Measurements from ENCODE around the gene OR51E2.

OR51E2 gene

DNA sequence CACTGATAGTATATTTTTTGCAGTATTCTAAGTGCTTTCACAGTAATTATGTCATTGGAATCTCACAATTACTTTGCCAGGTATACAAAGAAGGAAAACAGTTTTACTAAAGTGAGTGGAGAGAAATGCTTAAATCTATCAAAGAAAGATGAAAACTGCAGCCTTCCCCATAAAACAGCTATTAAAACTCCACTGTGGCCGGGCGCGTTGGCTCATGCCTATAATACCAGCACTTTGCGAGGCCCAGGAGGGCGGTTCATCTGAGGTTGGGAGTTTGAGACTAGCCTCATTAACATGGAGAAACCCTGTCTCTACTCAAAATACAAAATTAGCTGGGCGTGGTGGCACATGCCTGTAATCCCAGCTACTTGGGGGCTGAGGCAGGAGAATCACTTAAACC lies 34.8 kb downstream of the OR51E2 start:
- DNase-seq, result no peak

DNA sequence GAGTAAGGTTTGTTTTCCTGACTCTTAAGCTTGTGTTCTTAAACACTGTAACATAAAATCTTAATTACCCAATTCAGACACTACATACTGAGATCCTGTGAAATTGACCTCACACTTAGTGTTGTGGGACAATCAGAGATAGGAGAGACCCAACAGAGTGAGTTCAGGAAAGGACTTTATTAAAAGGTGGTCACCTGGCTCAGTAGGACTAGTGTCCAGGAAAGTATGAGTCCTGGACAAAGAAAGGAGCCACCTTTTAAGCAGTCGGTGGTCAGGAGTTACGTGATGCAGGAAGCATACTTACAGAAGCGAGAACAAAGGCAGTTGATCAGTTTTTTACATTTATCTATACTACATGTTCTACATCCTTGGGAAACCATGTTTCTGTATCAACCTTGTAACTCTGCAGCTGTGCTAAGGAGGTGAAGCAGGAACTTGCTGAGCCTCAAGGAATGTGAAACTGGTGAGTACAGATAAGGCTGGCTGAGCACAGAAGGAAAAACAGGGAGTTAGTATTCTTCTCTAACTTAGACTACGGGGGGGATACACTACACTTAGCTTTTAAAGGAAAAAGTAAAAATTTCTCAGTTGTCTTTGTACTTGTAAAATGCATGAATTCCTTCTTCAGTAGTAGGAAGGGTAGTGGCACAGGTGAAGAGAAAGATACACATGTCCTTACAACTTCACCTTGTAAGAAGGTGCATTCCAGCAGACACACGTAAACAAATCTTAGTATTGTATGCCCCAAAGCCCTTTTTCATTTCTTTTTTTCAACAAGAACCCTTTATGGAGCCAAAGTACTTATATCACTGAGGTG lies 38.8 kb downstream of the OR51E2 start:
- DNase-seq, result no peak

DNA sequence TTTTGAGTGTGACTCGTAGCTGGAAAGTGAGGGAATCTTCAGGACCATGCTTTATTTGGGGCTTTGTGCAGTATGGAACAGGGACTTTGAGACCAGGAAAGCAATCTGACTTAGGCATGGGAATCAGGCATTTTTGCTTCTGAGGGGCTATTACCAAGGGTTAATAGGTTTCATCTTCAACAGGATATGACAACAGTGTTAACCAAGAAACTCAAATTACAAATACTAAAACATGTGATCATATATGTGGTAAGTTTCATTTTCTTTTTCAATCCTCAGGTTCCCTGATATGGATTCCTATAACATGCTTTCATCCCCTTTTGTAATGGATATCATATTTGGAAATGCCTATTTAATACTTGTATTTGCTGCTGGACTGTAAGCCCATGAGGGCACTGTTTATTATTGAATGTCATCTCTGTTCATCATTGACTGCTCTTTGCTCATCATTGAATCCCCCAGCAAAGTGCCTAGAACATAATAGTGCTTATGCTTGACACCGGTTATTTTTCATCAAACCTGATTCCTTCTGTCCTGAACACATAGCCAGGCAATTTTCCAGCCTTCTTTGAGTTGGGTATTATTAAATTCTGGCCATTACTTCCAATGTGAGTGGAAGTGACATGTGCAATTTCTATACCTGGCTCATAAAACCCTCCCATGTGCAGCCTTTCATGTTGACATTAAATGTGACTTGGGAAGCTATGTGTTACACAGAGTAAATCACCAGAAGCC lies 42.9 kb downstream of the OR51E2 start:
- no peak for DNase-seq

DNA sequence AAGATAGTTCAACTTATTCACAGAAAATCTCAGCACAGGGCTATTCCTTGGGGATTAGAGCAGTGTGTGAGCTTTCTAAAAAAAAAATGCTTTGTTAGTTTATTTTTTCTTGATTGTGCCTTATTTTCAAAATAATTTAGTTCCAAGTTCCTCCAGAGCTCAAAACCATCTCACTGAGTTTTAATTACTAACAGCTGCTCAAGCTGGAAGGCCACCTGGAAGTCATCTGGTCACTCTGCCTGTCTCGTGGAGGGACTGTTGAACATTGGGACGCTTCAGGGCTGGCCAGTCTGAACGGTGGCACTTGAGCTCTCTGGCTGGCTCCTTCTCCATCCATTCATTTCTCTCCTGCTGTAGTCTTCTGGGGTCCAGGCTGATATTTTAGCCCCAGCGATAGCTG lies 49.9 kb downstream of the OR51E2 start:
- DNase-seq, result no peak

DNA sequence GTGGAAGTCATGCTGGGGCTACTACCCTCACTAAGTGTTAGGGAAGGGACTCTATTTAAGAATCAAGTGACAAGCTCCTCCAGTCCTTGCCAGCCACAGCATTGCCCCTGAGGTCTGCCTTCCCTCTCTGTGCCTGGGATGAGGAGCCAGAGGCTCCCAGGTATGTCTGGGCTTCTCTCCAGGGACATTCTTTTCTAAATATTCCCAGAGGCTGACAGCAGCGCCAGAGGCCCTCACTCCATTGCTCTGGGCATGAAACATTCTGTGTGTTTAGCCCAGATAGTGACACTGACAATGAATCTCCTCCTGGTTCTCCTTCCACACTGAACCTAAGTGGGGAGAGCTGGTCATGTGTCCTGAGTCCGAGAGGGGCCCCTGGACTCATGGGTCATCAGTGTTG lies 51.7 kb downstream of the OR51E2 start:
- DNase-seq, result no peak

DNA sequence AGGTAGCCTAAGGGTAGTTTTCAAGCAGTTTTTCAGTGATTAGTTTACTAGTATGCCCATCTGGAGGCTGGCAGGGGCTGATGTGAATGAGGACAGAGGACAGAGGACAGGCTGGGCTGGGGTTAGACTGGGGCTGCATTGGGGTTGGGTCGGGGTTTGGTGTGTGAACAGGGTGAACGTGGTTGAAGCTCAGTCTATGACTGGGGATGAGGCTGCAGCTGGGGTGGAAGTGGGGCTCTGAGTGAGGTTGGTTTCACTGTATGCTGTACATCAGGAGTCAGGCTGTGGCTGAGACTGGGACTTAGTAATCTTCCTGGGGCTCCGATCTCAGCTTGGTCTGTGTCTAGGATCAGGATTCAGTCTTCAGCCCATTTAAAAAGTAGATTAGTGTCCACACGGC lies 53.4 kb downstream of the OR51E2 start:
- no peak for DNase-seq

DNA sequence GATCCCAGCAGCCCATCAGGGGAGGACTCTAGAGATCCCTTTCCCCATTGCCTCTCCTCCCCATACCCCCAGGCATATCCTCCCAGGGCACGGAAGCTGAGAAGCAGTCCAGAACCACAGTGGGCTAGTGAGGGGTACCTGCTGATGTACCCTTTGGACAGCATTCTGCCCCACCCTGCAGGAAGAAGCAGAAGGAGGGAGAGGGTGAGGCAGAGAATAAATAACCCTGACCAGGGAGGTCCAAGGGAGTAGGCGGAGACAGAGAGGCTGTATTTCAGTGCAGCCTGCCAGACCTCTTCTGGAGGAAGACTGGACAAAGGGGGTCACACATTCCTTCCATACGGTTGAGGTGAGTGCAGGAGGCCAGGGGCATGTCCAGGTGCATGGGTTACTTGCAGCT lies 54.0 kb downstream of the OR51E2 start, which contains the start of gene OR51E1:
Gene OR51E1, plus strand, starts transcription at position 301 of the 400 bp plus-strand sequence. CDS start 8,545 bp downstream, outside the sequence.
- DNase-seq, result no peak

DNA sequence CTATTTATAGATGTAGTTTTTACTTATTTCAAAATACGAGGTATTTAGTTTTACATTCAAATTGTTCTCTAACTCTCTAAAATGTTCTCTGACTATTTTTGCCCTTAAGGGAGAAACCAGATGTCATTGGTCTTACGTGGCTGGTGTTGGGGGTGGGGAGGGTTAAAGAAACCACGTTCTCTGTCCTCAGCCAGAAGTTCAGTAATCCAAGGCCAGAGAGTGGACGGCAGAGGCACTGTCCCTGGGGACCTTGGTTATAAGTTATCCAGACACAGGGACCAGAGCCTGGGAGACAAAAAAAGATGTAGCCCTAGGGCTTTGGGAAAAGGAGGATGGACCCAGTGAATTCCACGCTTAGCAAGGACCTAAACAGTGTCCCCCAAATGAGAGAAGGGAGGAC lies 54.6 kb downstream of the OR51E2 start:
- DNase-seq, result no peak

DNA sequence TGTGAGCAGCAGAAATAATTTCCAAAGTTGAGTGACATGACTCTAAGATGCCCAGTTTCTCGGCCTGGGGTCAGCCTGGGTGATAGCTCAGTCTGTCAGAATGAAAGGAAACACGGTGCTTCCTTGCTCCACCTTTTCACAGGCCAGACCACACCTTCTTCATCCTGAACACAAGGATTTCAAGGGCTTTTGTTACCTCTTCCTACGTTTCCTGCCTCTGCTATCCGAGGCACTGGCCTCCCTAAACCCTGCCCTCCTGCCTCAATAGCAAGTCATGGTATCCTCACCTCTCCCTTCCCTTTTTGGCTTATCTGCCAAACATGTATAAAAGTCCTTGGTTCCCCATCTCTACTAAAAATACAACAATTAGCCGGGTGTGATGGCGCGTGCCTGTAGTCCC lies 55.6 kb downstream of the OR51E2 start:
- no peak for DNase-seq

DNA sequence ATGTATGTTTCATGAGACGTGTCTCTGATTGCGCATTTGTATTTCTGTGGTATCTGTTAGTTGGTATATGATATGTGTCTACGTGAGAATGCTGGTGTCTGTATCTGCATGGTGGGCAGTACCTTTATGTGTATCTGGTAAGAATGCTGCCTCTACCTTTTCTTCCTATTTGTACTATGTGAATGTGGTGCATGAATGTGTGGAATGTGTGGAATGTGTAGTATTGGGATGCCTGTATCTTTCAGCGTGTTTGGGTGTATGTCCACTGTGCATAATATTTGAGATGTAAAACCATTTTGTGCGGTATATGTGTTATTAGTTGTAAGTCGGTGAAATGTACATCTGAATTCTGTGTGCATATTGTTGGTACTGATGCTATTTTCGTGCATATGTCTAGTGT lies 56.2 kb downstream of the OR51E2 start:
- DNase-seq, result no peak

DNA sequence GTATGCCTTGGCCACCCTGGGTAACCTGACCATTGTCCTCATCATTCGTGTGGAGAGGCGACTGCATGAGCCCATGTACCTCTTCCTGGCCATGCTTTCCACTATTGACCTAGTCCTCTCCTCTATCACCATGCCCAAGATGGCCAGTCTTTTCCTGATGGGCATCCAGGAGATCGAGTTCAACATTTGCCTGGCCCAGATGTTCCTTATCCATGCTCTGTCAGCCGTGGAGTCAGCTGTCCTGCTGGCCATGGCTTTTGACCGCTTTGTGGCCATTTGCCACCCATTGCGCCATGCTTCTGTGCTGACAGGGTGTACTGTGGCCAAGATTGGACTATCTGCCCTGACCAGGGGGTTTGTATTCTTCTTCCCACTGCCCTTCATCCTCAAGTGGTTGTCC lies 57.7 kb downstream of the OR51E2 start:
- DNase-seq, result no peak

DNA sequence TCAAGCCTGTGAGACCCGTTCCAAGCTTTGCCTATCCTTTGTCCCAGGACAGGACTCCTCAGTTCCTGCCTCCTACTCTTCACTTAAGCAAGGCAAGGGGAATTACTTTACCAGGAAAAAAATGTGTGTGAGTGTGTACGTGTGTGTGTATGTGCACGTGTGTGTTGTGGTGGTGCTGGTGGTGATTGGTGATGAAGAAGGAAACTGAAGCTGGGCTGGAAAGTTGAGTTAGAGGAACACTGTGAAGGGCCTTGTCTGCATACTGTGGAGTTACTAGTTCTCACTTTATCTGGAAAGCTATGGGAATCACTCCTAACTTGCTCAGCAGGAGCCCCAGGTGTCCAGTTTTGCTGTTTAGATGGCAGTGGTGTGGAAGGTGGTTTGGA lies 60.0 kb downstream of the OR51E2 start:
- DNase-seq, result no peak

DNA sequence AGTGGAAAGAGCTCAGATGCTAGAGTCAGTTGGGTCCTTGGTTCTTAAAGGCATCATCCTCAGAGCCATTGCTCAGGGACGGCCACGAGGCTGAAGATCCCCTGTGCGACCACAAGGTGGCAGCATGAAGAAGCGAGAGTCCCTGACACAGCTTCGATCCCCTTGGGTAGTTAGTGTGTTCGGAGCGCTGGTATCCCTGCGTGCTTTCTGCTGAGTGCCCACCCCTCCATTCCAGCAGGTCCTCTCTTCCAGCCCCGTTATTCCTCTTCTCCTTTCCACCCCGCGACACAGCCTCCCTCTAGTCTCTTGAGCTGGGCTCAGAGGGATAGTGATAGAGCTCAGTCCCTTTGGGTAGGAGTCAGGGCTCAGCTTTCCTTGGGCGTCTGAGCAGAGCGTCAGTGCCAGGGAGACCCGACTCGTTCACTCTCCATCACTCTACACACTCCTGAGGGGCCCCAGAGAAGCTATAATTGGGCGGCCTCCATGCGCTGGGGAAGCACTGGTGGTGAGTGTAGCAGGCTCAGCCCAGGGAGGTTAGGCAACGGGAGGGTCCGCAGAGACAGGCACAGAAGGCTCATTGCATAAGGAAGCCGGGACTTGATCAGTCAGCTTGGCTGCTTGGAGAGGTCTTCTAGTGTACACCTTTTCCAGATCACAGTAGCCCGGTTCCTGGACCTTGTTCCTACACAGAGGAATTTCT lies 60.5 kb downstream of the OR51E2 start, which contains the start of gene OR51D1:
Gene OR51D1, plus strand, starts transcription at position 516 of the 700 bp plus-strand sequence. CDS start 2,314 bp downstream, outside the sequence.
- peak; percentile 47 for DNase-seq

DNA sequence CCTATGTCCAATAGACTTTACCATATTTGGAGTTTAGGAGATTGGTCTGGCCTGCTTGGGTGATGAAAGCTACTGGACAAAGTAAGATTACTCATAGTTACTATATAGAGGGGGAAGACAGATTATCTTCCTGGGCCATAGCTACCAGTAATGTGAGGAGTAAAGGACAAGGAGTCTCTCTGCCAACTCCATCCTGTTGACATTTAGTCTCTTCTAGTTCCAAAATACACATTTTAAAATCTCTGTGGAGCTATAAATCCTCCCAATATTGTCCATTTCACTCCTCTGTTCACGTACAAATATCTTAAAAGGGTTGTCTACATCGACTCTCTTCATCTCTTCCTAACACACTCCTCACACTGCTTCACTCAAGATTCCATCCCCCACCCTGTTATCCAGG lies 61.5 kb downstream of the OR51E2 start:
- DNase-seq, result no peak
